Mesenchymal stem cell (in vitro differentiated cells and primary cell): Measurements from ENCODE around the gene DNAH2.

ENCODE experiments used
- DNase-seq: peaks from one replicate; pipeline ENCODE4 v3.0.0-alpha.2; 2013
- H2AFZ ChIP-seq: one replicate; pipeline ENCODE4 v1.6.1; 2013; ENCODE audit warnings: low read depth, mild to moderate bottlenecking, control low read depth, inconsistent platforms, low read length, moderate library complexity
- H2AK5ac ChIP-seq: 2 replicates; pipeline ENCODE4 v1.6.1; 2013; ENCODE audit warnings: low read length, moderate library complexity, mild to moderate bottlenecking, inconsistent platforms; ENCODE audit not compliant: severe bottlenecking
- H2BK120ac ChIP-seq: one replicate; pipeline ENCODE4 v1.6.1; 2013; ENCODE audit warnings: low read depth, mild to moderate bottlenecking, inconsistent platforms, low read length, moderate library complexity
- H2BK12ac ChIP-seq, 2 experiments: one replicate each; pipeline ENCODE4 v1.6.1; 2013; ENCODE audit warnings: inconsistent platforms in 2 of 2, low read length in 2 of 2, mild to moderate bottlenecking in 2 of 2, moderate library complexity in 2 of 2, control low read depth in 1 of 2
- H2BK15ac ChIP-seq: one replicate; pipeline ENCODE4 v1.6.1; 2013; ENCODE audit warnings: mild to moderate bottlenecking, low read depth, inconsistent platforms; ENCODE audit not compliant: poor library complexity, severe bottlenecking
- H2BK5ac ChIP-seq: 2 replicates; pipeline ENCODE4 v1.6.1; 2013; ENCODE audit warnings: low read depth, mild to moderate bottlenecking, low read length, control low read depth, inconsistent platforms; ENCODE audit not compliant: poor library complexity, severe bottlenecking
- H3K14ac ChIP-seq, 2 experiments: one replicate each; pipeline ENCODE4 v1.6.1; 2013; ENCODE audit warnings: inconsistent platforms in 2 of 2, low read length in 2 of 2, control low read depth in 1 of 2, mild to moderate bottlenecking in 1 of 2, moderate library complexity in 1 of 2
- H3K18ac ChIP-seq, 2 experiments: one replicate each; pipeline ENCODE4 v1.6.1; 2013; ENCODE audit warnings: inconsistent platforms in 2 of 2, low read length in 2 of 2, control low read depth in 1 of 2, low read depth in 1 of 2, mild to moderate bottlenecking in 1 of 2
- H3K23ac ChIP-seq, 2 experiments: one replicate each; pipeline ENCODE4 v1.6.1; 2013; ENCODE audit warnings: inconsistent platforms in 2 of 2, low read length in 2 of 2, mild to moderate bottlenecking in 2 of 2, moderate library complexity in 2 of 2, control low read depth in 1 of 2
- H3K27ac ChIP-seq: 2 replicates; pipeline ENCODE4 v1.5.1; 2013; ENCODE audit warnings: mild to moderate bottlenecking, moderate library complexity, low read length, control low read depth, inconsistent platforms; ENCODE audit not compliant: poor library complexity, severe bottlenecking
- H3K27me3 ChIP-seq, 2 experiments: 2 replicates each; pipeline versions ENCODE4 v1.6.1 to v1.7.0; 2013; ENCODE audit warnings: low read length in 2 of 2, mild to moderate bottlenecking in 2 of 2, moderate library complexity in 2 of 2, control low read depth in 1 of 2, inconsistent platforms in 1 of 2; ENCODE audit not compliant: control insufficient read depth in 1 of 2, insufficient read depth in 1 of 2
- H3K36me3 ChIP-seq, 2 experiments: 2 replicates each; pipeline versions ENCODE4 v1.6.1 to v1.7.0; 2013; ENCODE audit warnings: low read length in 2 of 2, control low read depth in 1 of 2, inconsistent platforms in 1 of 2, low read depth in 1 of 2, mild to moderate bottlenecking in 1 of 2; ENCODE audit not compliant: insufficient read depth in 2 of 2, control insufficient read depth in 1 of 2
- H3K4ac ChIP-seq, 2 experiments: one replicate each; pipeline ENCODE4 v1.6.1; 2013; ENCODE audit warnings: inconsistent platforms in 2 of 2, low read length in 2 of 2, mild to moderate bottlenecking in 2 of 2, moderate library complexity in 2 of 2, control low read depth in 1 of 2, low read depth in 1 of 2
- H3K4me1 ChIP-seq: 2 replicates; pipeline ENCODE4 v1.6.1; 2013; ENCODE audit warnings: low read depth, low read length, control low read depth; ENCODE audit not compliant: control insufficient read depth, insufficient read depth
- H3K4me2 ChIP-seq: 2 replicates; pipeline ENCODE4 v1.6.1; 2013; ENCODE audit warnings: low read length, mild to moderate bottlenecking, inconsistent platforms; ENCODE audit not compliant: poor library complexity, severe bottlenecking
- H3K4me3 ChIP-seq, 2 experiments: 2 replicates each; pipeline versions ENCODE4 v1.5.1 to v1.7.0; 2013; ENCODE audit warnings: low read length in 2 of 2, mild to moderate bottlenecking in 2 of 2, control low read depth in 1 of 2, low read depth in 1 of 2; ENCODE audit not compliant: insufficient read depth in 1 of 2
- H3K79me1 ChIP-seq: replicated peaks from 2 replicates; pipeline ENCODE4 v1.6.1; 2013; ENCODE audit warnings: mild to moderate bottlenecking, control low read depth, low read length, inconsistent platforms; ENCODE audit not compliant: poor library complexity, severe bottlenecking
- H3K9ac ChIP-seq: 2 replicates; pipeline ENCODE4 v1.7.0; 2013; ENCODE audit warnings: mild to moderate bottlenecking, low read length, moderate library complexity
- H3K9me3 ChIP-seq: 2 replicates; pipeline ENCODE4 v1.7.0; 2013; ENCODE audit warnings: mild to moderate bottlenecking, low read length; ENCODE audit not compliant: control insufficient read depth
- H4K8ac ChIP-seq: one replicate; pipeline ENCODE4 v1.6.1; 2013; ENCODE audit warnings: inconsistent platforms, mild to moderate bottlenecking, low read length, moderate library complexity
- H4K91ac ChIP-seq: one replicate; pipeline ENCODE4 v1.6.1; 2013; ENCODE audit warnings: mild to moderate bottlenecking, low read length, inconsistent platforms
- WGBS: methylation state at CpG from one replicate; pipeline ENCODE4 v1.1.7; 2013; ENCODE audit warnings: mixed read lengths; 5-methylcytosine and 5-hydroxymethylcytosine counted together

Gene DNAH2

GRCh38 chr17:7712111-7712771, 5.3 kb upstream of the DNAH2 start:
- peaks cover 0 to 2% of the 10 kb centered on the region in 2 experiments for H3K36me3 ChIP-seq
- H3K4me3 ChIP-seq = no peak overlapping the region
- peaks cover 28 to 73% of the 10 kb centered on the region in 2 experiments for H3K27me3 ChIP-seq

GRCh38 chr17:7713782-7714181, 3.8 kb upstream of the DNAH2 start:
- Histone ChIP-seq H3K23ac (no peak overlapping the region), H3K14ac (no peak overlapping the region), H3K4me3 (no peak overlapping the region), H2AFZ (no peak overlapping the region), H4K91ac (no peak overlapping the region), H3K27ac (no peak overlapping the region), H3K79me1 (peaks cover 5% of the 10 kb centered on the region), H3K4me1 (peaks cover 13% of the 10 kb centered on the region), H3K36me3 (peaks cover 0 to 2% of the 10 kb centered on the region in 2 experiments), H3K4ac (no peak overlapping the region), H3K27me3 (peaks cover 23 to 75% of the 10 kb centered on the region in 2 experiments), H2BK120ac (no peak overlapping the region), H3K9ac (no peak overlapping the region), H3K4me2 (no peak overlapping the region), H2BK15ac (no peak overlapping the region), H3K9me3 (no peaks in the 10 kb centered on the region), H4K8ac (no peak overlapping the region), H2AK5ac (no peak overlapping the region), H3K18ac (no peak overlapping the region), H2BK12ac (no peak overlapping the region), H2BK5ac (no peak overlapping the region)
- 53% methylated on average over 7 of the region's 9 CpGs for WGBS
- DNase-seq = no peak

More at GRCh38 chr17:7712111-7712771, 5.3 kb upstream of the DNAH2 start:
- 43% methylated on average over 16 of the region's 19 CpGs for WGBS
- peaks cover 8% of the 10 kb centered on the region for H3K4me1 ChIP-seq
- H3K79me1 ChIP-seq = peaks cover 5% of the 10 kb centered on the region
- no peak overlapping the region for H3K27ac ChIP-seq
- H3K9me3 ChIP-seq = no peaks in the 10 kb centered on the region
- H2BK5ac ChIP-seq = no peak overlapping the region
- no peak overlapping the region for H2AK5ac ChIP-seq
- H2BK120ac ChIP-seq = no peak overlapping the region
- no peak overlapping the region for H4K8ac ChIP-seq
- no peak overlapping the region for H4K91ac ChIP-seq
- H2AFZ ChIP-seq = no peak overlapping the region
- no peak overlapping the region for H2BK12ac ChIP-seq
- H3K4ac ChIP-seq = no peak overlapping the region
- no peak overlapping the region for H3K18ac ChIP-seq
- no peak overlapping the region for H3K14ac ChIP-seq
- no peak overlapping the region for H2BK15ac ChIP-seq
- no peak overlapping the region for H3K9ac ChIP-seq
- no peak overlapping the region for H3K23ac ChIP-seq
- DNase-seq = no peak
- no peak overlapping the region for H3K4me2 ChIP-seq

DNA sequence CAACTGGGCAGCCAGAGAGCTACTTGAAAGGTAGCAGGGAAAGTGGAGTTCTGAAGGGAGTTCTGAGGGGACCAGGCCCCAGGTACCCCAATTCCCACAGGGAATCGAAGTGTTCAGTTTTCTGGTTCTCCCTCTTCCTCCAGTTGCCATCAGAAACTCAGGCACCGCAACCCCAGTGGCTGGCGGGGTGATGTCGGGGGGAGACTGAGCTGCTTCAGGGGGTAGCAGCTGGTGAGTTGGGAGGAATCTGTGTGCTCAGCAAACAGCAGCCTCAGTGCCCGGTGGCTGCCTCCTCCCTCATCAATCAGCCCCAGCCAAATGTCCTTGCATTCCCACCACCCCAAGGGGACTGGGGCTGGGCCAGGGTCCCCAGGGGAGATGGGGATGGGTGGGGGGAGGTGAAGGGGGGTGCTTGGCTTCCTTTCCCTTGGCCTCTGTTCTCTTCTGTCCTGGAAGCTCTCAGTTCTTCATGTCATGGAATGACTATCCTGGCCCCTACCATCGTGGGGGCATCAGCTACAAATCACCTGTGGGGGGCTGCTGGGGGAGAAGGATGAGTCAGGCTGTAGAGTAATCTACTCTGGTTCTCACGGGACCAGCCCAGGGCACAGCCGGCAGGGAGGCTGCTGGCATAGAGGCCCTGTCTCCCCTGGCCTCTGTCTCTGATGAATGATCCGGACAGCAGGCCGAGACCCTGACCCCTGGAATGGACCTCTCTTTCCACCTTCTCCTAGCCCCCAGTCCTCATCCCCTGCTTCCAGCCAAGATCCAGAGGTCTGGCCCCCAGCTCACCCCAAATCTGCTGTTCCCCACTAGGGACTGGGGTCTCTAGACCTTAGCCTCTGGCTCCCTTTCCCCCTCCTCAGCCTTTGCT, 2.6 kb upstream of the DNAH2 start:
- H3K9me3 ChIP-seq = no peaks in the 10 kb centered on the region

More for the DNA sequence above, 2.6 kb upstream of the DNAH2 start:
- no peak overlapping the region for H2BK15ac ChIP-seq
- no peak overlapping the region for H2AK5ac ChIP-seq
- no peak overlapping the region for H3K9ac ChIP-seq
- no peak overlapping the region for H2BK5ac ChIP-seq
- H3K23ac ChIP-seq = no peak overlapping the region
- H3K36me3 ChIP-seq = no peaks in the 10 kb centered on the region
- no peak overlapping the region for H3K4ac ChIP-seq
- H2AFZ ChIP-seq = no peak overlapping the region
- no peak overlapping the region for H3K4me3 ChIP-seq
- no peak overlapping the region for H4K91ac ChIP-seq
- H3K4me2 ChIP-seq = no peak overlapping the region
- no peak overlapping the region for H2BK12ac ChIP-seq
- no peak overlapping the region for H4K8ac ChIP-seq
- no peak overlapping the region for H3K18ac ChIP-seq
- H2BK120ac ChIP-seq = no peak overlapping the region
- no peak overlapping the region for H3K14ac ChIP-seq
- peaks cover 13% of the 10 kb centered on the region for H3K4me1 ChIP-seq
- peaks cover 5% of the 10 kb centered on the region for H3K79me1 ChIP-seq
- DNase-seq = no peak
- peaks cover 33 to 85% of the 10 kb centered on the region in 2 experiments for H3K27me3 ChIP-seq
- 77% methylated on average over 6 of the region's 10 CpGs for WGBS
- H3K27ac ChIP-seq = no peak overlapping the region
